GM18907 (cell line): ENCODE measurements around the gene DCLRE1A.
A peak's percentile ranks its signal among the peaks of the same experiment; 100 is the strongest.

Experiments
- ATAC-seq: cut with Tn5 transposase; IDR thresholded peaks from one replicate; pipeline ENCODE4 v1.9.1; 2021; ENCODE audit warnings: mild to moderate bottlenecking, moderate library complexity; ENCODE audit not compliant: unreplicated experiment

Gene DCLRE1A

DNA sequence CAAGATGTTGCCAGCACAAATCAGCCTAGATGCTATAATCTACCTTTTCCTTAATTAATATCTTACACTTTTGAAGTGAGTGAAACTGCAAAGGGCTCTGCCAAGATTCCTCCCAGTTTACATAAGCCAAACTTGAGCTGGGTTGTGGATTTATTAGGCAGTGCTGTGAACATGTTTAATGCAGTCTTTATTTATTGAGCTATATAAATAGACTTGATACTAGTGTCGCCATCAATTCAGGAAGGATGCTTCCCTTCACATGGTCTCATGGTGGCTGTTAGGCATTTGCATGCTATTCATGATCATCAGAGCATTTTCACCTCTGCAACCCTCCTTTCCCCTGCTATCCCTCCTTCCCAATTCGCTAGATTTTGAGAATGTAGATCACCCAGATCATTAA, 62.2 kb downstream of the DCLRE1A start:
- ATAC-seq: no peak

DNA sequence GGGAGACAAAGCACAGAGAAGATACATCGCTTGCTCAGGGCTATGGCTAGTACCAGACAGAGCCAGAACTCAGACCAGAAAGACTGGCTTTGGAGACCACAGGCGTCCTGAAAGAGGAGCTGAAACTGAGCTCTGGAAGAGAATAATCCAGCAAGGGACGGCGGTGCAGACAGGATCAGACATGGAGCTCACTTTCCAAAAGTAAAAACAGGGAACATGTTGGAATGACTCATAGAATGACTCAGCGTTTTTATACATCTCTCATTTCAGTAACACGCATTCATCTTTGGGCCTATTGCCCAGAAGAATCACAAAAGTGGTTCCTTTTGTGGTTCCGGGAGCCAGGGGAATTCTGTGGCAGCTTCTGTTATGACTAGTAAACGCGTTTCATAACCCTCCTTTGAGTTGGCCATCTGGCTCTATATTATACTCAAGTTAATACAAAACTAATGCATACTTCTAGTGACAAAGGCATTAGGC, 65.2 kb downstream of the DCLRE1A start:
- peak; percentile 91 for ATAC-seq
